EL (cell line): ENCODE data around the gene TOM1L2.

Experiments used
- DNase-seq: peaks from one replicate; pipeline ENCODE4 v3.0.0-alpha.2; 2016

TOM1L2 gene

DNA sequence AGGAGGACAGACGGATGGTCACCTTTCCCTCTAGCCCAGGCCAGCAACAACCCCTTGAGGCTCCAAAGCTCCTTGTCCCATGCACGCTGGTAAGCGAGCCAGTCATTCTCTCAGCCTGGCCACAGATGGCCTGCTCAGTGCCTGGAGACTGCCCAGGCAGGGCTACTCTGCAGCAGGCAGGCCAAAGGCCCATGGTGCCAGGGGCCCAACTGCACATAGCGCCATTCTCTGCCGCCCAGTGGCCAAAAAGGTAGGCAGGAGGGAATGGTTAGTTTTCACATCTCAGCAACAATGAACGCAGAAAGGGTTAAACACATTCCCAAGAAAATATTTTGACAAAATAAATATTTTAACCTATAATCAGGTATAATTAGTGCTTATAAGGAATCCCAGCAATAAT lies 127.7 kb downstream of the TOM1L2 start:
- DNase-seq: no peak

DNA sequence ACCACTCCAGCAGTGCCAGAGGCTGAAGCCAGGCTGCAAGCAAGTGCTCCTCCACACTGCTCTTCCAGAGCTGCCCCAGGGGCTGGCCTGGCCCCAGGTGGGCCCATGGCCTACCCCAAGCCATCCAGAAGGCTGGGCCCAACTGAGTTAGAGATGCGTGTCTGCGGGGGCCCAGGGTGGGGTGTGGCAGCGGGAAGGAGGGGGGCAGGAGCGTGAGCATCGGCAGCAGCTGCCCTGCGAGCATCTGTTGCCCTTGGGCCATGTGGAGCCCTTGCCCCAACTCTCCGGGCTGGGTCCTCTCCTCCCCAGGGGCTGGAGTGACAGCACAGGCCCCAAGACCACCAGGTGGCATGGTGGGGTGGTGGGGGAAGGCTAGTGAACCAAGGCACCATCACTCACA lies 128.1 kb downstream of the TOM1L2 start:
- DNase-seq: no peak

DNA sequence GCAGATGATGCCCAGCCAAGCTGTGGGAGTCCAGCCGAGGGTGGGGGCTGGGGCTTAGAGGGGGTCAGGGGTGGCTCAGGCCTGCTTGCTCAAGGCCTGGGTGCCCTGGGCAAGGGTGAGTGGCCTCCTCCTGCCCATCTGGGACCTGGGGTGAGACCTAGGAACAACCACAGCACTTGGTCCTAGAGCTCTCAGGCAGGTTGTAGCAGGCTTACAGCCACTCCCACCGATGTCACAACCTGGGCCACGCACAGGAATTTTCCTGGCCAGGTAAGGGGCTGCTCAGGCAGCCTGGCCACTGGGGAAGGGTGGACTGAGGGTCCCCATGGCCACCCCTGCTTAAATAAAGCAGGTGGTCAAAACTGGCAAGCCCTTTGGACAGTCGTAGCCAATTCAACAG lies 129.1 kb downstream of the TOM1L2 start:
- no peak for DNase-seq

DNA sequence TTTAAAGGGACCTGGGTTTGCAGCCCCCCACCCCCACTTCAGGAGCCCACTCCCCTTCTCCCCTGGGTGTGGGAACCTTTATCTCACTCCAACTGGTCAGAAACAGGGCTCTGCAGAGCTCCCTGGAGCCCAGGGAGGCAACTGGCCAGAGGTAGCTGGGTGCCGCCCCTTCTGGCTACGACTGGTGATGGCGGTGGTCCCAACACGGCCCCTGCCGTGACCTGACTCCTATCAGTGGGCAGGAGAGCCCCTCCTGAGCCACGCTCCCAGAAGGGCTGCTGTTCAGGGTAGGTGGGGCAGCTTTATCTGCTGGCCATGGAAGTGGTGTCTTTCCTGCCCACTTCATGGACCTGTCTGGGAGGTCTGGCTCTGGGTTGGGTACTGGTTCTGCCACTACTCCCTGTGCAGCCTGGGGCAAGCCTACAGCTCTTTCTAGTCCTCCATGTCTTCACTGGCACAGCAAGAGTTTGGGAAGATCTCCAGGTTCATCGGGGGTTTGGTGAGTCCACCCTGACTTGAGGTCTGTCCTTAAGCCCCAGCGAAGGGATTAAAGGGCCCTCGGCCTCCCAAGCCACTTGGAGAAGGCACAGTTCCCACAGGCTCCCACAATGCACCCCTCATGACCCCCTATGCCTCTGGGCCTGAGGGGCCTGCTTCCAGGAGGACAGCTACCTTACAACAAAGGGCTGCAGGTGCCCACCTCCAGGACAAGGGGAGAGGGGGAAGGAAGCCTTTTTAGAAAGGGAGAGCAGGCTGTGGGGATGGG lies 129.9 kb downstream of the TOM1L2 start:
- no peak for DNase-seq

DNA sequence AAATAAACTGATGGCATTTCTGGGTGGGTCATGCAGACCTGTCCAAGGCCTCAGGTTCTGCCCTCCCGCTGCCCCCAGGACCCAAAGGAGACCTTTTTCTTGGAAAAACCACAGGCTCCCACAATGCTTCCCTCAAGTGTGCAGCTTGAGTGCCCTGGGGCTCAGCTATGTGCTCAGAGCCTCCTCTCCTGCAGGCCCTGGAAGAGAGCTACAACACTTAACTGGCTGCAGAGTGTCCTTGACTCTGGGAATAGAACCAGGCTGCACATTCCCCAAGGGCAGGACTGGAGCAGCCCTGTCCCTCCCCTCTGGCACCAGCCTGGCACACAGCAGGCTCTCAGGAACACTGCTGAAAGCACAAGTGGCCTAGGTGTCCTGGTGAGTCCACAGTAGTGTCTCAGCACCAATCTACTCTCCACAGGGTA lies 130.6 kb downstream of the TOM1L2 start:
- DNase-seq: no peak

DNA sequence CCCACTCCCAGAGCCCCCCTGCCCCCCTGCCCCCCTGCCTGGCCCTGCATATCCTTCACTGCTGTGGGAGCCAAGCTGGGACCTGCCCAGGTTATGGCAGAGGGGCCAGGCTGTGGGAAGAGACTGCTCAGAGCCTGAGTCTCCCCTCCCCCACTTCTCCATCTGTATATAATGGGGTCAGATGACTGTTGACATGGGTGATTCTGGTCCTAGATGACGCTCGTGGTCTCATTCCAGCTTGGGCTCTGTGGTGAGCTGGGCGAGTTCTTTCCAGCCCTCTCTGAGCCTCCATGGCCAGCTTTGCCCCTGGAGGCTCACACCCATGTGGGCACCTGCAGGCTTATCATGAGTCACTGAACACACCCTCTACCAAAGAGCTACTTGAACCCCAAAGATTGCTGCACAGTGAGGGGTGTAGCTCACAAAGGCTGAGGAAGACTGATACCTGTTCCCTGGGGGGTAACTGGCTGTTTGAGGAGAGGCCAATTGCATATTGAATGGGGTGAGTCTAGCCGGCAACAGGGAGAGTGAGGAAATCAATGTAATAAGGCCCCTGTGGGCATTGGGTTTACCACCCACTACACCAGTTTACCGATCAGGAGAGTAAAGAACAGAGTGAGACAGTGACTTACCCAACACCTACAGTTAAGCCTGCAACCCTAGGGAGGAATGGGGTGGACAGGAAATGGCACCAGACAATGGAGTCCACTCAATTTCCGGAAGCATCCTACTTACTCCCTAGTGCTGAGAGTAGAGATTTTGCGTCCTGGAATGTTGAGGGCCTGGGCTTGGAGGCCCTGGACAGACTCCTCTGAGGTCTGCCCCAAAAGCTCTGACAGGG lies 131.2 kb downstream of the TOM1L2 start:
- DNase-seq: peak; percentile 39

DNA sequence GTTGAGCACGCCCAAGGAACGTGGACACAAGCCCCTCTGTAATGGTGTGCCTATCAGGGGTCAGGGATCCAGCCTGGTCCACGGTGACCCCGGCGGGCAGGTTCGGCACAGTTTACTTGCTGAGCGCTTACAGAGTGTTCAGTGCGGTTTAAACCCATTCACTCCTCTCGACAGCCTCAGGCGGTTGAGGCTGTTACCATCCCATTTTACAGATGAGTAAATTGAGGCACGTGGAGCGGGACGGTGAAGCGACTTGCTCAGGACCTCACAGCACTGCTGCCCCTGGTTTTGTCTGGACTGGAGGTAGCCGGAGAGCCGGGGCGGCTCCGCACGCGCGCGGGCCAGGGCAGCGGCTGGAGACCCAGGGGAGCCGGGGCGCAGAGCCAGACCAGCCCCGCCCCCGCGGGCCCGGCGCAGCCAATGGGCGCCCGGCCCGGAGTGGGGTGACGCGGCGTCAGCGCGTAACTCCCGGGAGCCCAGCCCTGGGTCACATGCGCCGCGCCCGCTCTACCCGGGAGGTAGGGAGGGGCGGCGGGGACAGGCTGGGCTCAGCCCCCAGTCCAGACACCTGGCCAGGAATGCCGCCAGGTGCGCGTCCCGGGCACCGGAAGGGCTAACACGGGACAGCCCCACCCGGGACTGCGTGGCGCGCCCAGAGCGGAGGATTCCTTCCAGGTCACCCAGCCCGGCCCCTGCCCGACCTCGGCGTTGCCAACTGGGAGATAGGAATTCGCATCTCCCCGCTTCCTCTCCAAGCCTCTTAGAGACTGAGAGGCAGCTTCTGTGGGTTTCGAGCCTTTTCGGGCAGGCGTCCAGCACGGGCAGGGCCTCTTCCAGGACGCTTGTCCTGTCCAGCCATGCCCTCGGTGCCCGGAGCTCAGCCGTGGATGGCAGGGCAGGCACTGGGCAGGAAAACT lies 132.2 kb downstream of the TOM1L2 start:
- DNase-seq: peak; percentile 95

DNA sequence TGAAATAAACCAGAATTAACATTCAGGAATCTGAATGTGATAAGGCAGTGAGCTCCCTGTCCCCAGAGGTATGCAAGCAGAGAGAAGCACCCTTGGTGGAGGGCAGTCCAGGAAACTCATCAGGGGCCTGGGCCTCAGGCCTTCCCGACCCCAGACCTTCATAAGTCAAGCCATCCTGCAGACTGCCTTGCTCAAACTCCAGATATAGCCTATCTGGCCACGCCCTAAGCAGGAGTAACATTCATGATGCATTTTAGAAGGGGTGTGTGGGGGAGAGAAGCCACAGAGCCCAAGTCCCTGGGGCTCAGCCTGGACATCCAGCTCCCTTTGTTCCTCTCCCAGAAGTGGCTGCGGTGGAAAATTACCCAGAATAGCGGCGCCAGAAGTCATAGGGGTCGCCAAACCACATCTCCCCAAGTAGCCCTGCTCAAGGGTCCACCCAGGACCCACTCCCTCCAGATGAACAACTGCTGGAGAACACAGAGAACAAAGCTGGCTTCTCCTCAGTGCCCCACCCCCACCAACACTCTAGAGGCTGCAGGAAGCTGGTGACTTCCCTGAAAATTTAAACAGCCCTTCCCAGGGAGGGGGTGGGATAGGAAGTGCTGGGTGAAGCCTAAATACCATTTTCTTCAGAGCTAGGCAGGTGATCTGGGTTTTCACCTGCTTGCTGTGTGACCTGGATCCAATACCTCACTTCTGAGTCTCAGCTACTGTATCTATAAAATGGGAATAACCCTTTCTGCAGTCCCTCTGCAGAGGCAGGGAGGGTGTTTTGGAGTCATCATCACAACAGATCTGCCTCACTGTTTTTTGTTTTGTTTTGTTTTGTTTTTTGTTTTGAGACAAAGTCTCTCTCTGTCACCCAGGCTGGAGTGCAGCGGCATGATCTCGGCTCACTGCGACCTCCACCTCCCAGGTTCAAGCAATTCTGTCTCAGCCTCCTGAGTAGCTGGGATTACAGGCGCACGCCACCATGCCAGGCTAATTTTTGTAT lies 133.9 kb downstream of the TOM1L2 start:
- DNase-seq: peak; percentile 55

DNA sequence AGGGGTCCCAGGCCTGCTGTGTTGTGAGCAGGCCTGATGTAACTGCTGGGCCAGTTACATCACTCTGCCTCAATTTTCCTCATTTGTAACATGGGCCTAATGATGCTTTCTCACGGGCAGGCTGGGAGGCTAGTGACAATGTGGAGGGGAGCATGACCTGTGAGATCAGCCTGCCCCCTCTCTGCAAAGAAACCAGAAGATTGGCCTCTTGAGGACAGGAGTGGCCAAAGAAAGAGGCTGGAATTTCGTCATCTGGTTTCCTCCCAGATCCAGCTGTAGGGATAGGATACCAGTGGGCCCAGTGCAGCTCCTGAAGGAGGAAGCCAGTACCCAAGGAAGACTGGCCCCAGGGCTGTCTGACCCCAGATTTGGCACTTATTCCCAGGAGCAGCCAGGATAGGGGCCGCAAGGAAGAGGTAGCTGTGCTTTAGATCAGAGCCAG lies 134.8 kb downstream of the TOM1L2 start:
- peak; percentile 87 for DNase-seq

DNA sequence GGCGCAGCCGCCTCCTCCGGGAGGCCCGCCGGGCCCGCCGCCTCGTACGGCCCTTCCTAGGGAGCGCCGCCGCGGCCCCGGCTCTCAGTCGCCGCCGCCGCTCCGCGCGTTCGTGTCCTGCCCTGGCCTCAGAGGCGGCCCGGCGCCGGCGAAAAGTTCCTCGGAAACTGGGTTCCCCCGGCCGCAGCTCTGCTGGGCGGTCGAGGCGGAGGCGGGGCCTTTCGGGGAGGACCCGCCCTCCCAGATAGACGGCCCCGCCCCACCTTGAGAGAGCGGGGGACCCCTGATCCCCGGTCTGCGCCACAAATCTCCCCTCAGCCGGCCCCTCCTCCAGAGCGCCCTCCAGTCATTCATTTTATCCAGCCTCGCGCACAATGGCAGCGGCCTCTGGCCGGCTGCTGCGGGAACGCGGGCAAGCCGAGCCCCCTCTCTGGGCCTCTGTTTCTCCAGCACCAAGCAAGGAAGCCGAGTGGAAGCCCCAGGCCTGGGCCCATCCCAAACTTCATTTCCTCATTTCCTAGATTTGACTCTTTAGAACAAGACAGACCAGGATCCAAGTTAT lies 135.3 kb downstream of the TOM1L2 start, which contains the start of gene SREBF1:
Gene SREBF1, minus strand, starts transcription at position 169 of the 562 bp plus-strand sequence. CDS start 169 bp downstream, outside the sequence.
- peak; percentile 77 for DNase-seq

DNA sequence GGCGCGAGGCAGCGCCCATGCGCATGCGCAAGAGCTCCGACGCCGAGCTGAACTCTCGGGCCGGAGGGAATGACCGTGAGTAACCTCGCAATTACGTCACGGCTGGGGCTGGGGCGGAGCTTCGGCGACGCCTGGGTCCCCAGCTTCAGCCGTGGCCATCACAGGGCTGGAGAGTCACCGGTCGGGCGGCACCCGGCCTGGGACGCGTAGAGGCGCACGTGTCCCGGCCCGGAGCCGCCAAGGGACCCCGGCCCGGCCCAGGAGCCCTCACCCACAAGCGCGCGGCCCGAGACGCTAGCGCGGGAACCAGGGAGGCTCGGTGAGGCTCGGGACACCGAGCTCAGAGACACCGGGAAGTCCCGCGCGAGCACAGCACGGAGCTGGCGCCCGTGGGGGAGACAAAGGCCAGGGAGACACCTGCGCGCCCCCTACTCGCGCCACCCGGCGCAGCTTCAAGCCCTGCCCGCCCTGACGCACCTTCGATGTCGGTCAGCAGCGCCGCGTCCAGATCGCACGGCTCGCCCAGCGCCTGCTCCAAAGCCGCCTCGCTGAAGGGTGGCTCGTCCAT lies 135.9 kb downstream of the TOM1L2 start:
- peak; percentile 96 for DNase-seq

DNA sequence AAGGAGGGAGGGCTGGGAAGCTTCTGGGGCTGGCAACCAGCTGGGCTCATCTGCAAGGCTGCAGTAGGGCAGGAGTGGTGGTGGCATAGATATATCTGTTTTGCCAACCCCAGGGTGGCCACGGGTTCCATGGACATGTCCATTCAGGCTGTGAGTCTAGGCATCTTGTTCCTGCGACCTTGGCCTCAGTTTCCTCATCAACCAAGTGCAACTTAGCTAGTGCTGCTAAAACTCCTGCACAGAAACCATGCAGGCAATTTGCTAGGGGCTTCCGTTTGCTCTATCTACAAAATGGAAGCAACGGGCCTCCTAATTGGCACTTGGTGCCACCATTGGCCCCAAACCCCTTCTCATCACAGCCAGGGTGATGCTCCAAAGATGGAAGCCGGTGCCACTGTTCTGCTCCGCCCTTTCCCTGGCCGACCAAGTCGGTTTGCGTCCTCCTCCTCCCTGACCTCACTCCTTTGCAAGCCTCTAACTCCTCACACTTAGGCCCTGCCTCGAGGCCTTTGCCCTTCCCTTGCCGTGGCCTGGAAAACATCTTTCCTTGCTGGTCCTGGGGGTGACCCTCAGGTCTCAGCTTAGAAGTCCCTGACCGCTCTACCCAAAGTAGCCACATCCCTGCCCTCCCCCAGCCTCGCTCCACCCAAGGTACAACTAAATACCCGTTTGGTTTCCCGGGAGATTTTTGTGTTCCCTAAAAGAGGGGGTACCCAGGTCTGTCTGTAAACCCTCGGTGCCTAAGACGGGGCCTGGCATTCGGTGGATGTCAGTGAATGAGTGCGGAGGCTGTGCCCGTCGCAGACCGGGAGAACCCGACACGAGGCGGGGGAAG lies 136.6 kb downstream of the TOM1L2 start:
- no peak for DNase-seq

DNA sequence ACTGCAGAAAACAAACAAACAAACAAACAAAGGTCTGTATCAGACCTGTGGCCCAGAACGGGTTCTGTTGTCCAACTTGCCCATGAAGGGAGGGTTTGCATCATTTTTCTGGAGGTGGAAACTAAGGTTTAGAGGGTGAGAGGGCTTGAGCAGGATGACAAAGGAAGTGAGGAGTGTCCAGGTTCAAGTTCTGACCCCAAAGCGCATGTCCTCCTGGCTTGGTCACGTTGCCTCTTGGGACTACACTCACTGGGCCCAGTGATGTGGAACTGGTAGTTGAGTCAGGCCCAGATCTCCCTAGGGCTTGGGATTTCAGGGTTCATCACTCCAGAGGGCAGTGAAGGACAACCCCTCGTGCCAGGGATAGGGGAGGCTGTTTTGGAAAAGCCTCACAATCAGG lies 137.2 kb downstream of the TOM1L2 start:
- DNase-seq: no peak

DNA sequence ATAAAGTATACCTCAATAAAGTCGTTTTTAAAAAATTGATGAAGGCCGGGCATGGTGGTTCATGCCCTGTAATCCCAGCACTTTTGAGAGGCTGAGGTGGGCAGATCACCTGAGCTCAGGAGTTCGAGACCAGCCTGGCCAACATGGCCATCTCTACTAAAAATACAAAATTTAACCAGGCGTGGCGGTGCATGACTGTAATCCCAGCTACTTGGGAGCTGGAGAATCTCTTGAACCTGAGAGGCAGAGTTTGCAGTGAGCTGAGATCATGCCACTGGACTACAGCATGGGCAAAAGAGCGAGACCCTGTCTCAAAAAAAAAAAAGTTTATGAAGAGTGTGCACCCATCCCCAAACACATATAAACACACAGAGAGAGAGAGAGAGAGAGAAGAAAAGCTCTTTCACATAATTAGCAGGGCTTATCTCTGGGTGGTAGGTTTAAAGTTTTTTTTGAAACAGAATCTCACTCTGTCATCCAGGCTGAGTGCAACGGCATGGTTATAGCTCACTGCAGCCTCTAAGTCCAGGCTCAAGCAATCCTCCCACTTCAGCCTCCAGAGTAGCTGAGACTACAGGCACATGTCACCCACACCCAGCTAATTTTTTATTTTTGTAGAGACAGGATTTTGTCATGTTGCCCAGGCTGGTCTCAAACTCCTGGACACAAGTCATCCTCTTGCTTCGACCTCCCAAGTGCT lies 138.4 kb downstream of the TOM1L2 start:
- DNase-seq: no peak

DNA sequence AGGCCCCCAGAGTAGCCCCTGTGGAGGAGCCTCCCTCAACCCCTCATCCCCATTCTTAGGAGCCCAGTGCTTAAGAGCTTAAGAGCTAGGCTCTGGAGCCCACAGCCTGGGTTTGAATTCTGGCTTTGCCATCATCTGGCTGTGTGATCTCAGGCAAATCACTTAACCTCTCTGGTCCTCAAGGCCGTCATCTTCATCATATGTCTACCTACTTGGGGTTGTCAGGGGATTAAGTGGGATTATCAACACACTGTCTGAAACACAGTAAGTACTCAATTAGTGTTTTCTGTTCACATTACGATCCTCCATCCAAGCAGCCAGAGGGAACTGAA lies 140.2 kb downstream of the TOM1L2 start:
- no peak for DNase-seq

DNA sequence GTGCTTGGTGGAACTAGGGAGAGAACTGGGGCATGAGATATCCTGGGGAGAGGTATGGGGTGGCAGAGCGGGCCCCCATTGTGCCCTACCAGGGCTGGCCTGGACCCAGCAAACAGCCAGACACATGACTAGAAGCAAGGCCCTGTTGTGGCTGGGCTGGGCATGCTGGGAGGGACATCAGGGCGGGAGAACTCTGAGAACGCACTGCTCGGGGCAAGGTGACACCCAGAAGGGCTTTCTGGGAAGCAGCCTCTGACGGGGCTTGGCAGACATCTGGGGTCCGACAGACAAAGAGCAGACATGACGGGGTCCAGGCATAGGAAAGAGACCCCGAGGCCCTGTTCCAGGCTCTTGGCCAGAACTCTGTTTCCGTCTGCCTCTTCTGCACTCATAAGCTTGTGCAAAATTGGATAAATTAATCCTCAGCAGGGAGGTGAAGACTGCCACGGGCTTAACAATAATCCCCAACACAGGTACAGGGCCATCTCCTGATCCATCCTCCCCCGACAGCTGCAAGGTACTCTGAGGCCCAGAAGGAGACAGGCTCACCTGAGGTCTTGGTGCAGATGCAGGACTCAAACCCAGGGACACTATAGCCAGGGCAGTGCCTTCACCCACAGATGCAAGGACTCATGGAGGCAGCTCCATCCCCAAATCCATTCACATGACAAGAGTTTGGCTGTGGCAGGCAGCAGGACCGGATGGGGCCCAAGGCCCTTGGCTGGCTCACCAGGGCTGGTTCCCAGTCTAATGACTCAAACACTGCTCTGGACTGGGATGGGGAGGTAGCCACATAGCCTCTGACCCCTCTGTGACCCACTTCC lies 140.8 kb downstream of the TOM1L2 start:
- no peak for DNase-seq

DNA sequence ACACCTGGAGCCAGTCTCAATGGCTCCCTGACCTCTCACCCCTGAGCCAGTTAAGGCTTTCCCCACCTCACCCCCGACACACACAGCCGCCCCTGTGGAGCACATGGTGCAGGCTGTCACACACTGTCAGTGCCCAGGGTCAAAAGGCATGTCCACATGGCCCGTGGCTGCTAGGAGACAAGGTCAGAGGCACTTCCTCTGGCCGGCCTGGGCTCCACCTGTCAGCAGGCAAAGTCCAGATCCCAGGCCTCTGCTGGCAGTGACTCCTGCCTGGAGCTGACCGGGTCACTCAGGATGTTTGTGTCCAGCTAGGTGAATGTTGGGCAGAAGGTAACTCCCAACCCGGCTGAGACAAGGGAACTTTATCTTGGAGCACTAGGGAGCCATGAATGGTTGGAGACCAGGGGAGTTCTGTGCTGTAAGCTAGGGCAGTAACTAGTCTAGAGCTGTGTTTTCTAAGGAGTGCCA lies 141.4 kb downstream of the TOM1L2 start:
- DNase-seq: no peak

DNA sequence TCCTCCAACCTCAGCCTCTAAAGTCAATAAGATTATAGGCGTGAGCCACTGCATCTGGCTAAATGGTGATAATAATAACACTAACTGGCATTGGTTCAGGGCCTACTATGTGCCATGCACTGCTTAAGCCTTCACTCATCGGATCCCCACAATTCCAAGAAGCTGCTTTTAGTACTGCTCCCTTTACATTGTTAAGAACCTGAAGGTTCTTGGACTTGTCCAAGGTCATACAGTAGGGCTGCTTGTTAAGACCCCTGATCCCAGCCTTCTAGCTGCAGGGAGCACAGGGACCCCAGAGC lies 142.0 kb downstream of the TOM1L2 start:
- DNase-seq: no peak
